GM21737 (cell line): Measurements from ENCODE around the gene CPT2.
"Not testable (repeated sequence)": the region's sequence is repeated elsewhere in the genome, so short reads cannot be mapped to it uniquely, and the experiment has no call there.

Experiments used
- ATAC-seq: cut with Tn5 transposase; IDR thresholded peaks from one replicate; pipeline ENCODE4 v1.9.1; 2021; ENCODE audit warnings: mild to moderate bottlenecking, moderate library complexity; ENCODE audit not compliant: unreplicated experiment

The CPT2 gene

GRCh38 chr1:53182111-53182593 is 14.5 kb upstream of the CPT2 start:
- no peak for ATAC-seq

GRCh38 chr1:53182716-53183094 is 13.9 kb upstream of the CPT2 start:
- no peak for ATAC-seq

GRCh38 chr1:53183095-53183990 is 13.3 kb upstream of the CPT2 start:
- no peak for ATAC-seq

- ATAC-seq, result not testable (repeated sequence)
These were observed 10.7 kb upstream of the CPT2 start for GRCh38 chr1:53185955-53186297.

- no peak for ATAC-seq
These were observed 10.1 kb upstream of the CPT2 start for GRCh38 chr1:53186533-53186932.

- ATAC-seq, result no peak
These were observed 9.2 kb upstream of the CPT2 start for GRCh38 chr1:53187401-53187800.

- ATAC-seq, result no peak
These were observed 8.5 kb upstream of the CPT2 start for GRCh38 chr1:53188099-53188498.

- no peak for ATAC-seq
These were observed 7.6 kb upstream of the CPT2 start for GRCh38 chr1:53189061-53189460.

- ATAC-seq, result no peak
These were observed 6.4 kb upstream of the CPT2 start for GRCh38 chr1:53190210-53190611.

GRCh38 chr1:53195246-53196016 is 1.2 kb upstream of the CPT2 start:
- no peak for ATAC-seq

- peak; percentile 3 for ATAC-seq
These were observed 573 bp upstream of the CPT2 start for GRCh38 chr1:53196017-53196484.

- no peak for ATAC-seq
These were observed 922 bp downstream of the CPT2 start for GRCh38 chr1:53197291-53198200.

- no peak for ATAC-seq
These were observed 1.6 kb downstream of the CPT2 start for GRCh38 chr1:53198241-53198651.

- ATAC-seq, result no peak
These were observed 6.8 kb downstream of the CPT2 start for GRCh38 chr1:53203466-53203865.

- not testable (repeated sequence) for ATAC-seq
These were observed 8.9 kb downstream of the CPT2 start for GRCh38 chr1:53205496-53205895.

- not testable (repeated sequence) for ATAC-seq
These were observed 9.6 kb downstream of the CPT2 start for GRCh38 chr1:53206083-53206685.

- no peak for ATAC-seq
These were observed 10.2 kb downstream of the CPT2 start for GRCh38 chr1:53206735-53207379.

GRCh38 chr1:53207726-53208125 is 11.1 kb downstream of the CPT2 start:
- no peak for ATAC-seq

GRCh38 chr1:53210352-53210751 is 13.7 kb downstream of the CPT2 start:
- no peak for ATAC-seq

GRCh38 chr1:53210954-53211353 is 14.3 kb downstream of the CPT2 start:
- no peak for ATAC-seq
